ENCODE measurements around the gene FBXO33.

DNA sequence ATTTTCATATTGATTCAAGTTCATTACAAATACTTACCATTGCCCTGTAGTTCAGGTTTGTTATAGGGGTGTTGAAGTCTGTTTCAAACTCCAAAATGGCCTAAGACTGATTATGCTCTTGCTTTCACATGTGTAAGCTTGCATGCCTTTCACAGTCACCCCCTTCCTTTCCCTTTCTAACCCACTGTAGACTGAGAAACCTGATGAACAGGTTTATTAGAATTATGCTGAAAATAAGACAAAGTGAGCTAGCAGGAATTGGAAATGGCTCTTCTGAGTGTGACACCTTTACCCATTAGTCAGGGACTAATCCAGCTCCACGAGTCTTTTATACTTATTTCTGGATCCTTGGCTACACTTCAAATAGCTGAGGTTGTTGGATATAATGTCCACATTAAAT is 38.9 kb downstream of the FBXO33 start:
- no peak for TF ChIP-seq TCF12 (IDR thresholded peaks at IDR 0.05; ENCODE audit: low read depth, low read length)
- TF ChIP-seq, protein P1, sequence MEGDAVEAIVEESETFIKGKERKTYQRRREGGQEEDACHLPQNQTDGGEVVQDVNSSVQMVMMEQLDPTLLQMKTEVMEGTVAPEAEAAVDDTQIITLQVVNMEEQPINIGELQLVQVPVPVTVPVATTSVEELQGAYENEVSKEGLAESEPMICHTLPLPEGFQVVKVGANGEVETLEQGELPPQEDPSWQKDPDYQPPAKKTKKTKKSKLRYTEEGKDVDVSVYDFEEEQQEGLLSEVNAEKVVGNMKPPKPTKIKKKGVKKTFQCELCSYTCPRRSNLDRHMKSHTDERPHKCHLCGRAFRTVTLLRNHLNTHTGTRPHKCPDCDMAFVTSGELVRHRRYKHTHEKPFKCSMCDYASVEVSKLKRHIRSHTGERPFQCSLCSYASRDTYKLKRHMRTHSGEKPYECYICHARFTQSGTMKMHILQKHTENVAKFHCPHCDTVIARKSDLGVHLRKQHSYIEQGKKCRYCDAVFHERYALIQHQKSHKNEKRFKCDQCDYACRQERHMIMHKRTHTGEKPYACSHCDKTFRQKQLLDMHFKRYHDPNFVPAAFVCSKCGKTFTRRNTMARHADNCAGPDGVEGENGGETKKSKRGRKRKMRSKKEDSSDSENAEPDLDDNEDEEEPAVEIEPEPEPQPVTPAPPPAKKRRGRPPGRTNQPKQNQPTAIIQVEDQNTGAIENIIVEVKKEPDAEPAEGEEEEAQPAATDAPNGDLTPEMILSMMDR (IDR thresholded peaks at IDR 0.05; ENCODE audit: control extremely low read depth in 1 of 3, insufficient read depth in 1 of 3, low read depth in 1 of 3, low read length in 3 of 3): no peak
- no peak for TF ChIP-seq POLR2AphosphoS5 (IDR thresholded peaks at IDR 0.05; ENCODE audit: low read depth, low read length)
- TF ChIP-seq CBX8 (IDR thresholded peaks at IDR 0.05; ENCODE audit: borderline replicate concordance, low read depth, low read length): no peak
- no peak for TF ChIP-seq KDM5A (IDR thresholded peaks at IDR 0.05; ENCODE audit: low read length)
- TF ChIP-seq JUND (IDR thresholded peaks at IDR 0.05; ENCODE audit: low read length): no peak
- TF ChIP-seq POLR2A (IDR thresholded peaks at IDR 0.05; ENCODE audit: control extremely low read depth in 1 of 2, low read depth in 2 of 2, low read length in 2 of 2): no peak
- TF ChIP-seq EP300 (IDR thresholded peaks at IDR 0.05; ENCODE audit: borderline replicate concordance in 1 of 2, low read depth in 2 of 2, low read length in 2 of 2): no peak
- no peak for TF ChIP-seq ZNF274 (IDR thresholded peaks at IDR 0.05; ENCODE audit: borderline replicate concordance, extremely low read depth, low read length)
- TF ChIP-seq, protein P2, sequence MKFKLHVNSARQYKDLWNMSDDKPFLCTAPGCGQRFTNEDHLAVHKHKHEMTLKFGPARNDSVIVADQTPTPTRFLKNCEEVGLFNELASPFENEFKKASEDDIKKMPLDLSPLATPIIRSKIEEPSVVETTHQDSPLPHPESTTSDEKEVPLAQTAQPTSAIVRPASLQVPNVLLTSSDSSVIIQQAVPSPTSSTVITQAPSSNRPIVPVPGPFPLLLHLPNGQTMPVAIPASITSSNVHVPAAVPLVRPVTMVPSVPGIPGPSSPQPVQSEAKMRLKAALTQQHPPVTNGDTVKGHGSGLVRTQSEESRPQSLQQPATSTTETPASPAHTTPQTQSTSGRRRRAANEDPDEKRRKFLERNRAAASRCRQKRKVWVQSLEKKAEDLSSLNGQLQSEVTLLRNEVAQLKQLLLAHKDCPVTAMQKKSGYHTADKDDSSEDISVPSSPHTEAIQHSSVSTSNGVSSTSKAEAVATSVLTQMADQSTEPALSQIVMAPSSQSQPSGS (IDR thresholded peaks at IDR 0.05; ENCODE audit: low read length): no peak

All from H1 (cell line).